HCT116 (cell line): Measurements from ENCODE around the gene FOXP1. TPM values are rescaled to one million over a fixed set of nuclear protein-coding genes. Genes with fewer than 3 reads are reported as not detected.

Source experiments
- ATAC-seq: fragments of 200-7000 bp; cut with Tn5 transposase; 2 replicates; pipeline ENCODE4 v1.9.1; 2020; ENCODE audit warnings: mild to moderate bottlenecking, moderate library complexity
- BruUV-seq: library from RNA; stranded (reverse); fragments of 400-500 nt; replicated peaks from 2 replicates; lab custom pipeline; 2021; lab: Mats Ljungman, UMichigan
- CTCF ChIA-PET: fragments of 300-600 bp; sonication (Branson Sonifier 250); formaldehyde crosslinking; loops from one replicate; lab custom pipeline; 2021; ENCODE audit warnings: antibody characterized with exemption; lab: Charles Lee
- POLR2A ChIA-PET: fragments of 300-600, 350-600 bp; sonication (Branson Sonifier 250); formaldehyde crosslinking; loops from one replicate; lab custom pipeline; 2021; ENCODE audit warnings: antibody characterized with exemption; lab: Charles Lee
- RAD21 ChIA-PET, 2 experiments: fragments of 300-600 bp; sonication (Branson Sonifier 250); formaldehyde crosslinking; loops; one replicate each; lab custom pipeline; 2023; ENCODE audit warnings: low total read pairs in 2 of 2; ENCODE audit not compliant: uncharacterized antibody in 2 of 2, unreplicated experiment in 2 of 2, low non-redundant PET in 1 of 2; lab: Charles Lee
- DNase-seq: peaks from one replicate; pipeline ENCODE4 v3.0.0-alpha.2; 2010; ENCODE audit warnings: low read depth, low spot score
- H2AFZ ChIP-seq: fragments of 200-600 bp; shearing (Covaris generic), sonication (generic); 2 replicates; pipeline ENCODE4 v1.6.1; 2017; ENCODE audit warnings: low read depth, mixed run types, mixed read lengths, antibody characterized with exemption, low read length; ENCODE audit not compliant: poor library complexity, severe bottlenecking
- H3K27ac ChIP-seq: 2 replicates; pipeline ENCODE4 v1.5.1; 2012; ENCODE audit warnings: low read depth, low read length
- H3K27me3 ChIP-seq: fragments of 200-600 bp; sonication (generic); 2 replicates; pipeline ENCODE4 v1.6.1; 2016; ENCODE audit warnings: mixed run types, low read length, mixed read lengths; ENCODE audit not compliant: insufficient read depth
- H3K36me3 ChIP-seq, 2 experiments: fragments of 200-500 bp in 1 of 2; fragments of 200-600 bp in 1 of 2; sonication (Bioruptor generic) in 1 of 2; sonication (generic) in 1 of 2; 2 replicates each; pipeline versions ENCODE4 v1.5.1 to v1.6.1; 2014 to 2016; ENCODE audit warnings: low read length in 2 of 2, inconsistent platforms in 1 of 2, mixed read lengths in 1 of 2, mixed run types in 1 of 2; ENCODE audit not compliant: insufficient read depth in 2 of 2, control insufficient read depth in 1 of 2
- H3K4me1 ChIP-seq, 2 experiments: fragments of 200-600 bp in 1 of 2; sonication (generic) in 1 of 2; 2 replicates each; pipeline versions ENCODE4 v1.5.1 to v1.6.1; 2012 to 2017; ENCODE audit warnings: low read length in 2 of 2, inconsistent platforms in 1 of 2, mild to moderate bottlenecking in 1 of 2, mixed read lengths in 1 of 2, mixed run types in 1 of 2, moderate library complexity in 1 of 2; ENCODE audit not compliant: insufficient read depth in 2 of 2, control insufficient read depth in 1 of 2
- H3K4me2 ChIP-seq: fragments of 200-600 bp; sonication (generic); 2 replicates; pipeline ENCODE4 v1.6.1; 2017; ENCODE audit warnings: mixed run types, low read length, mixed read lengths
- H3K4me3 ChIP-seq, 2 experiments: fragments of 200-600 bp in 1 of 2; sonication (generic) in 1 of 2; replicated peaks in 1 of 2; 2 replicates each; pipeline ENCODE4 v1.5.1; 2011 to 2016; ENCODE audit warnings: low read length in 2 of 2, control low read depth in 1 of 2, low read depth in 1 of 2, mild to moderate bottlenecking in 1 of 2, mixed read lengths in 1 of 2, mixed run types in 1 of 2
- H3K79me2 ChIP-seq: fragments of 200-600 bp; sonication (generic); 2 replicates; pipeline ENCODE4 v1.6.1; 2017; ENCODE audit warnings: mild to moderate bottlenecking, mixed run types, low read length, moderate library complexity, mixed read lengths; ENCODE audit not compliant: insufficient read depth
- H3K9ac ChIP-seq: fragments of 200-600 bp; sonication (generic); 2 replicates; pipeline ENCODE4 v1.6.1; 2016; ENCODE audit warnings: low read length, mixed read lengths
- H3K9me2 ChIP-seq: fragments of 200-600 bp; sonication (generic), shearing (Covaris generic); 2 replicates; pipeline ENCODE4 v1.6.1; 2017; ENCODE audit warnings: mixed run types, mild to moderate bottlenecking, moderate library complexity; ENCODE audit not compliant: insufficient read depth
- H3K9me3 ChIP-seq, 2 experiments: fragments of 200-500 bp in 1 of 2; fragments of 200-600 bp in 1 of 2; sonication (Bioruptor generic) in 1 of 2; sonication (generic) in 1 of 2; 2 replicates each; pipeline ENCODE4 v1.6.1; 2014 to 2017; ENCODE audit warnings: low read length in 2 of 2, mixed read lengths in 2 of 2, inconsistent platforms in 1 of 2, low read depth in 1 of 2, mild to moderate bottlenecking in 1 of 2, mixed run types in 1 of 2, moderate library complexity in 1 of 2; ENCODE audit not compliant: control insufficient read depth in 1 of 2, insufficient read depth in 1 of 2
- H4K20me1 ChIP-seq: fragments of 200-600 bp; sonication (generic), shearing (Covaris generic); 2 replicates; pipeline ENCODE4 v1.6.1; 2017; ENCODE audit warnings: mixed run types, mild to moderate bottlenecking, moderate library complexity; ENCODE audit not compliant: insufficient read depth
- CBX3 ChIP-seq: IDR thresholded peaks from 2 replicates; pipeline ENCODE4 v1.6.1; 2012; ENCODE audit warnings: low read depth
- CEBPB ChIP-seq: IDR thresholded peaks from 2 replicates; pipeline ENCODE4 v1.6.1; 2012; ENCODE audit warnings: low read depth
- ELF1 ChIP-seq: IDR thresholded peaks from 2 replicates; pipeline ENCODE4 v1.6.1; 2012; ENCODE audit warnings: low read depth, borderline replicate concordance
- EZH2 ChIP-seq: fragments of 200-600 bp; sonication (generic); IDR thresholded peaks from 2 replicates; pipeline ENCODE4 v1.6.1; 2017; ENCODE audit warnings: antibody characterized with exemption, mixed run types
- EZH2phosphoT487 ChIP-seq: fragments of 200-600 bp; IDR thresholded peaks from 2 replicates; pipeline ENCODE4 v1.6.1; 2018; ENCODE audit warnings: antibody characterized with exemption, borderline replicate concordance
- FOSL1 ChIP-seq: IDR thresholded peaks from 2 replicates; pipeline ENCODE4 v1.6.1; 2012; ENCODE audit warnings: low read depth
- JUND ChIP-seq: IDR thresholded peaks from 2 replicates; pipeline ENCODE4 v1.6.1; 2012
- MAX ChIP-seq: IDR thresholded peaks from 2 replicates; pipeline ENCODE4 v1.6.1; 2012
- RAD21 ChIP-seq: IDR thresholded peaks from 2 replicates; pipeline ENCODE4 v1.6.1; 2012; ENCODE audit warnings: low read depth, mild to moderate bottlenecking
- SIN3A ChIP-seq: IDR thresholded peaks from 2 replicates; pipeline ENCODE4 v1.6.1; 2012; ENCODE audit warnings: low read depth
- SRF ChIP-seq: IDR thresholded peaks from 2 replicates; pipeline ENCODE4 v1.6.1; 2012; ENCODE audit warnings: low read depth
- TCF7L2 ChIP-seq: IDR thresholded peaks from 2 replicates; pipeline ENCODE4 v1.7.0; 2011; ENCODE audit warnings: borderline replicate concordance, inconsistent platforms; ENCODE audit not compliant: insufficient read depth, insufficient read length; ENCODE audit errors: extremely low read depth
- YY1 ChIP-seq: IDR thresholded peaks from 2 replicates; pipeline ENCODE4 v1.6.1; 2011; ENCODE audit warnings: low read length, low read depth, moderate library complexity, mild to moderate bottlenecking; ENCODE audit not compliant: insufficient replicate concordance; ENCODE audit errors: extremely low read depth
- ZBTB33 ChIP-seq: IDR thresholded peaks from 2 replicates; pipeline ENCODE4 v1.6.1; 2011; ENCODE audit warnings: mild to moderate bottlenecking, low read length, moderate library complexity; ENCODE audit not compliant: insufficient replicate concordance; ENCODE audit errors: extremely low read depth
- ZNF274 ChIP-seq: fragments of 200-500 bp; sonication (Bioruptor generic); IDR thresholded peaks from 2 replicates; pipeline ENCODE4 v1.6.1; 2014; ENCODE audit warnings: mild to moderate bottlenecking, low read depth, low read length, inconsistent platforms
- intact Hi-C: fragments of 100-400 bp; cut with micrococcal nuclease; formaldehyde crosslinking; loops from 2 replicates; pipeline ENCODE4 v1.10.0; 2022
- total RNA-seq: library from RNA; stranded (reverse); gene quantifications from one replicate; pipeline ENCODE4 v1.2.1, GENCODE V29; 2021; ENCODE audit not compliant: unreplicated experiment
- TF ChIP-seq, protein P1 (sequence below): IDR thresholded peaks from 2 replicates; pipeline ENCODE4 v1.6.1; 2012; ENCODE audit warnings: low read depth

FOXP1 gene
- total RNA-seq, 1 experiment from 2014 or later: 11.4 TPM

DNA sequence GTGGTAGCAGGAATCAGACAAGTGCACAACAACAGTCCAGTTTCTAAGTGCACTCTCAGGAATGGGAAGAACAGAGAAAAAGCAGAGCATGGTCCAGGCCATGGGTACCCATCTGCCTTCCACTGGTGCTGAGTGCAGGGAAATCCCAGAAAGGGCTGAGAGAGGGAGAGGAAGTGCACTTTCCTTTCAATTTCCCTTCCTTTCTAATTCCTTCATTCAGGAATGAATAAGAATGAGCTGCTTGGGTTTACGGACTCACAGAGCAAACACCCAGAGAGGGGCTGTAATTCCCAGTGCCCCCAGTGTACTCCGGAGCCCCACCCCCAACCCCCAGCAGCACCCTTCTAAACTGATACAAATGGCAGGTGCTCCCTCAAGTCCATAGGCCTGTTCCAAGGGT lies 300.6 kb downstream of the FOXP1 start:
- ATAC-seq: no peak
- no peak overlapping the region for H3K4me2 ChIP-seq
- RAD21 ChIA-PET: no interaction called here

More for the DNA sequence above, 300.6 kb downstream of the FOXP1 start:
- H3K4me1 ChIP-seq: no peaks in the 10 kb centered on the region
- no peaks in the 10 kb centered on the region for H3K27me3 ChIP-seq
- no peak overlapping the region for H3K9ac ChIP-seq
- CTCF ChIA-PET: no interaction called here
- H4K20me1 ChIP-seq: no peaks in the 10 kb centered on the region
- no peak overlapping the region for H3K27ac ChIP-seq
- H3K4me3 ChIP-seq: no peak overlapping the region
- no peaks in the 10 kb centered on the region for H3K9me2 ChIP-seq
- BruUV-seq: no TSS peak
- no peak overlapping the region for H2AFZ ChIP-seq
- no peak for TF ChIP-seq YY1
- TF ChIP-seq FOSL1: no peak
- no peak for TF ChIP-seq RAD21
- TF ChIP-seq ELF1: no peak
- TF ChIP-seq EZH2phosphoT487: no peak
- TF ChIP-seq JUND: no peak
- TF ChIP-seq CEBPB: no peak
- TF ChIP-seq, protein P1, sequence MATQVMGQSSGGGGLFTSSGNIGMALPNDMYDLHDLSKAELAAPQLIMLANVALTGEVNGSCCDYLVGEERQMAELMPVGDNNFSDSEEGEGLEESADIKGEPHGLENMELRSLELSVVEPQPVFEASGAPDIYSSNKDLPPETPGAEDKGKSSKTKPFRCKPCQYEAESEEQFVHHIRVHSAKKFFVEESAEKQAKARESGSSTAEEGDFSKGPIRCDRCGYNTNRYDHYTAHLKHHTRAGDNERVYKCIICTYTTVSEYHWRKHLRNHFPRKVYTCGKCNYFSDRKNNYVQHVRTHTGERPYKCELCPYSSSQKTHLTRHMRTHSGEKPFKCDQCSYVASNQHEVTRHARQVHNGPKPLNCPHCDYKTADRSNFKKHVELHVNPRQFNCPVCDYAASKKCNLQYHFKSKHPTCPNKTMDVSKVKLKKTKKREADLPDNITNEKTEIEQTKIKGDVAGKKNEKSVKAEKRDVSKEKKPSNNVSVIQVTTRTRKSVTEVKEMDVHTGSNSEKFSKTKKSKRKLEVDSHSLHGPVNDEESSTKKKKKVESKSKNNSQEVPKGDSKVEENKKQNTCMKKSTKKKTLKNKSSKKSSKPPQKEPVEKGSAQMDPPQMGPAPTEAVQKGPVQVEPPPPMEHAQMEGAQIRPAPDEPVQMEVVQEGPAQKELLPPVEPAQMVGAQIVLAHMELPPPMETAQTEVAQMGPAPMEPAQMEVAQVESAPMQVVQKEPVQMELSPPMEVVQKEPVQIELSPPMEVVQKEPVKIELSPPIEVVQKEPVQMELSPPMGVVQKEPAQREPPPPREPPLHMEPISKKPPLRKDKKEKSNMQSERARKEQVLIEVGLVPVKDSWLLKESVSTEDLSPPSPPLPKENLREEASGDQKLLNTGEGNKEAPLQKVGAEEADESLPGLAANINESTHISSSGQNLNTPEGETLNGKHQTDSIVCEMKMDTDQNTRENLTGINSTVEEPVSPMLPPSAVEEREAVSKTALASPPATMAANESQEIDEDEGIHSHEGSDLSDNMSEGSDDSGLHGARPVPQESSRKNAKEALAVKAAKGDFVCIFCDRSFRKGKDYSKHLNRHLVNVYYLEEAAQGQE: no peak
- TF ChIP-seq SRF: no peak
- no peak for TF ChIP-seq MAX
- no peak for TF ChIP-seq ZBTB33
- TF ChIP-seq ZNF274: no peak
- TF ChIP-seq TCF7L2: no peak
- no peak for TF ChIP-seq CBX3
- no peak for TF ChIP-seq SIN3A
- TF ChIP-seq EZH2: no peak
- H3K36me3 ChIP-seq: no peaks in the 10 kb centered on the region
- POLR2A ChIA-PET: no interaction called here
- H3K79me2 ChIP-seq: no peaks in the 10 kb centered on the region
- no peak for DNase-seq
- H3K9me3 ChIP-seq: no peaks in the 10 kb centered on the region
- intact Hi-C loops: no loop called here
